GM12801 (cell line): Measurements from ENCODE around the gene ERMAP.

Experiments
- TF ChIP-seq, protein P1 (sequence below): IDR thresholded peaks from one replicate; pipeline ENCODE4 v1.5.1; 2011; ENCODE audit warnings: control low read depth; ENCODE audit not compliant: insufficient read length; ENCODE audit errors: extremely low read depth

The ERMAP gene

DNA sequence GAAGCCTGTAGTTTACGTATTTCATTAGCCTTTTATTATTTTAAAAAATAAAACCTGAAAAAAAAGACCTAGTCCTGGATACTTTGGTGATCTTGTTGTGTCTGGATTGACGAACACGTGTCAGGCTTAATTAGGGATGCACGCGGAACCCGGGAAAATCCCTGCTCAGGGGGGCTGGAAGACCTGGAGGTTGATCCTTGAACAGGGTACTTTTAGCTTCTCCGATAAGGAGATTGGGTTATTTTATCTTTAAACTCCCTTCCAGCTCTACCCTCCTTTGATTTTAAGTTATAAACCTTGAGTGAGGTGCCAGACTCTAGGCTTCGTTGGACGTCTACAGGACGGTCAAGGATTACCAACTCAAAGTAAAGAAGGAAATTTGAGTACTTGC lies 28.9 kb downstream of the ERMAP start:
- TF ChIP-seq, protein P1, sequence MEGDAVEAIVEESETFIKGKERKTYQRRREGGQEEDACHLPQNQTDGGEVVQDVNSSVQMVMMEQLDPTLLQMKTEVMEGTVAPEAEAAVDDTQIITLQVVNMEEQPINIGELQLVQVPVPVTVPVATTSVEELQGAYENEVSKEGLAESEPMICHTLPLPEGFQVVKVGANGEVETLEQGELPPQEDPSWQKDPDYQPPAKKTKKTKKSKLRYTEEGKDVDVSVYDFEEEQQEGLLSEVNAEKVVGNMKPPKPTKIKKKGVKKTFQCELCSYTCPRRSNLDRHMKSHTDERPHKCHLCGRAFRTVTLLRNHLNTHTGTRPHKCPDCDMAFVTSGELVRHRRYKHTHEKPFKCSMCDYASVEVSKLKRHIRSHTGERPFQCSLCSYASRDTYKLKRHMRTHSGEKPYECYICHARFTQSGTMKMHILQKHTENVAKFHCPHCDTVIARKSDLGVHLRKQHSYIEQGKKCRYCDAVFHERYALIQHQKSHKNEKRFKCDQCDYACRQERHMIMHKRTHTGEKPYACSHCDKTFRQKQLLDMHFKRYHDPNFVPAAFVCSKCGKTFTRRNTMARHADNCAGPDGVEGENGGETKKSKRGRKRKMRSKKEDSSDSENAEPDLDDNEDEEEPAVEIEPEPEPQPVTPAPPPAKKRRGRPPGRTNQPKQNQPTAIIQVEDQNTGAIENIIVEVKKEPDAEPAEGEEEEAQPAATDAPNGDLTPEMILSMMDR, result no peak

DNA sequence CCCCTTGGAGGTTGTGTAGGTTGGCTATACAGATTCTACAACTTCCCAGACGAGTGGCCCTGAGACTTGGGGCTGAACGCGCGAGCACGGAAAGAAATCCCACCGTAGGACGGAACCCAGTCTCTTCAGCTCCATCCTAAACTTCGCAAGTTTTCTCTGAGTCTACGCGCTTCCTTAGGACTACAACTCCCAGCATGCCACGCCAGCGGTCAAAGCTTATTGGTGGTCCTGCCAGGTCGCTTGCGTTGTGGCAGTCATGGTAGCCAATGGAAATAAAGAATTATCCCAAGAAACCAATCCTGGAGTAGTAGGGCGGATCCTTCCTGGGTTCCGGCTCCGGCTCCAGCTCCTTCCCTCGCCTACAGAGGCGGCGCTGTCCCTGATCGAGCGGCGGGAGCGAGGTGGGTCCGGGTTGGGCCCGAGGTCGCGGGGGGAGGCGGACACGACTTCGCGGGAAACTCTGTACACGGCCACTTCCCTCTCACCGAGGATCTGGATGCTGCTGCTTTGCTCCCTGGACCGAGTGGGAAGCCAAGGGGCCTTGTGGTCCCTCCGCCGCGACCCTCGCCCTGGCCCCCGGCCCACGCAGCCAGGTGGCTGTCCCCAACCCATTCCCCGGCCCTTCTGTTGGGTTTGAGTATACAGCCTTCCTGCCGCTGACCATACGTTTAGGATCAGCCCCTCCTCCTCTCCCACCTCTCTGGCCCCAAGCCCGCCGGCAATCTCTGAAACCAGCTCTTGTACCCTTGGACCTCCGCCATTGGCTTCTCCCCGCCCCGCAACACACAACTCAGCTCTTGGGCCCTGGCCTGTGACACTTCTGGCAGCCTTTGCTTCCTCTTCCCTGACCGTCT lies 29.6 kb downstream of the ERMAP start, which contains the start of gene ZNF691:
TSS of gene ZNF691 (plus strand) at position 357 of the 854 bp plus-strand sequence. CDS start 3,046 bp downstream, outside the sequence.
- TF ChIP-seq, protein P1, result no peak

DNA sequence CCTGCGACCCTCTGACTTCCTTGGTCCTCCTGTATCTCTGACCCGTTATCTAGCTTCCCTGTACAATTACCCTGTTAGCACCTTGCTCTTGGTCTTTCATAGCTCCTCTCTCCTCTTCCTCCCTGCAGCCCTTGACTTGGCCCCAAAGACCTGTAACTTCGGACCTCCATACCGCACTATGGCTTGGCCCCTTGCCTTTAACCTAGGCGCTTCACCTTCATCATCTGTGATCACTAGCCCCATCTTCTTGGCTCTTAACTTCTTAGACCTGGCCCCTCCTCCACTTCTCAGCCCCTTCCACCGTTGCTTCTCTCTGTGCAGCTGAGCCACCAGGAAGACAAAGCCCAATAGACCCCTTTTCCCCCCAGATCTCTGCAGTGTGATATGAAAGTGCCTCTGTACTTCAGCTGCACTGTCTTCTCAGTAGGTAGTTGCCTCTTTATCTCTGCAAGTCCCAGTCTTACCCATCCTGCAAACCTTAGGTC lies 30.2 kb downstream of the ERMAP start:
- TF ChIP-seq, protein P1, result no peak

DNA sequence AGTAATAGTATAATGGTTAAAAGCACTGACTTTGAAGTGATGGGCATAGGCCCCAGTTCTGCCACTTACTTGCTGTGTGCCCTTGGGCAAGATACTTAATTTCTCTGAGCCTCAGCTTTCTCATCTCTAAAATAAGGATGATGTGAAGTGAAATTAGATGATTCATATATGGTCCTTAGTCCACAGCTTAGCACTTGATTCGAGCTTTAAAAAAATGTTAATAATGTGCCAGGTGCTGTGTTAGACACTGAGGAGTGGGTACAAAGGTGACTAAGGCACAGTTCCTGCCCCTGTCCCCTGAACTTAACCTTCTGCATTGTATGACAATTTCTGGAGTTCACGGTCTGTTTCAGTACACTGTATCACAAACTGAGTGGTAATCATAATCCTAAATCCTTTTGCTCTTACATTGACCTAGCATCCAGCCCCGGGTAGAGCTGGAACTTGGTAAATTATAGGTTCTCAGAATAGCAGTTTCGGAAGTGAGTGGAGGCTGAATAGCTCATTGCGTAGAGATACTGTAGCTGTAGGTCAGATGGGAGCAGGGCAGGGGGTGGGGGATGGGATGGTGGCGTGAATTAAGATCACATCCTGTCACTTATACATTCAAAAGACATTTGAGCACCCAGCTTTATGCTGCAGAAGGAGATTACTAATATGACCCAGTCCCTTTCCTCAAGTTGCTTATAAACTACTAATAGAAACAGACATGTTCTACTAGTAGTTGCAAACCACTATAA lies 31.0 kb downstream of the ERMAP start:
- TF ChIP-seq, protein P1, result no peak

DNA sequence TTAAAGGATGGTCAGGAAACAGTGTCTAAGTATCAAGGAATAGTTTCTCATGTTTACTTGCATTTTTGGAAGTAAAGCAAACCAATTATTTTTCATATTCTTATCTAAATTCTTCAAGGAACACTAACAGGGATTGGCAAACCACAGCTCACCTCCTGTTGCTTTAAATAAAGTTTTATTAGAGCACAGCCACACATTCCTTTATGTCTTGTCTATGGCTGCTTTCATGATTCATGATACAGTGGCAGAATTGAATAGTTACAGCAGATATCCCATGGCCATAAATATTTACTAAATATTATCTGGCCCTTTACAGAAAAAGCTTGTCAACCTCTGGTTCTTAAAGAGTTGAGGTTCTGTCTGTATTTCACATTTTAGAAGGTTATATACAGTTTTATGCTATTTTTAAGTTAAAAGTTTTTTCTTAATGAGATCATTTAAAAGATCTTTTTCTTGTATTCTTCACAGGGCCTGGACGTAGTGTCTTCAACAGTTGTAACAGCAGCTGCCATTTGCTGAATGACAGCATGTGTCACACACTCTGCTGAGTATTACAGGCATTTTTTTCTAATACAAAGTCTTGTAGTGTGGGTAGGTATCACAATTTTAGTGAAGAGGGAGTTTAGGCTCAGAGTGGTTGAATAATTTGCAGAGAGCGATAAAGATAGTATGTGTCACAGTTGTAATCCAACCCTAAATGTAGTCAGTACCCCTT lies 32.1 kb downstream of the ERMAP start:
- TF ChIP-seq, protein P1, result no peak

DNA sequence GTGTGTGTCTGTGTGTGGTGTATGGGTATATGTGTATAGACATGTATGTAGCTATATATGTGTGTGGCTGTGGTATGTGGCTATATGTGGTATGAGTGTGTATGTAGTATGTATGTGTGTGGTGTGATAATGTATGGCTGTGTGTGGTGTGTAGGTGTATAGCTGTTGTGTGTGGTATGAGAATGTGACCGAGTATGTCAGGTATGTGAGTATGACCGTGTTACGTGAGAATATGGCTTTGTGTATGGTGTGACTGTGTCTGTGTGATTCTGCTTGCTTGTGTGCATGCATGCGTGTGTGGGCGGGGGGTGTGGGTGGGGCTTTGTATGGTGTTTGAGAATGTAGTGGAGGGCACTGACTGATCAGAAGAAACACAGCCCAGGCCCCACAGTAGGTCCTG lies 33.0 kb downstream of the ERMAP start:
- TF ChIP-seq, protein P1, result no peak

DNA sequence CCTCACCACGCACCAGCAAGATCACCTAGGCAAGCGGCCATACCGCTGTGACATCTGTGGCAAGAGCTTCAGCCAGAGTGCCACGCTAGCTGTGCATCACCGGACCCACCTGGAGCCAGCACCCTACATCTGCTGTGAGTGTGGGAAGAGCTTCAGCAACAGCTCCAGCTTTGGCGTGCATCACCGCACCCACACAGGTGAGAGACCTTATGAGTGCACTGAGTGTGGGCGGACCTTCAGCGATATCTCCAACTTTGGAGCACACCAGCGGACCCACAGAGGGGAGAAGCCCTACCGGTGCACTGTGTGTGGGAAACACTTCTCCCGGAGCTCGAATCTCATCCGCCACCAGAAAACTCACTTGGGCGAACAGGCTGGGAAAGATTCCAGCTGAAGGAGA lies 34.5 kb downstream of the ERMAP start:
- TF ChIP-seq, protein P1, result no peak
